Activated T-cell treated with anti-CD3 and anti-CD28 coated beads, Interleukin-2, amount 50 U/mL, for 24 hours (primary cell): ENCODE results near the gene MYO9B.
"Not testable (repeated sequence)": the region's sequence is repeated elsewhere in the genome, so short reads cannot be mapped to it uniquely, and the experiment has no call there.

Experiments used
- DNase-seq: peaks from one replicate; pipeline ENCODE4 v3.0.0-alpha.2; 2020
- H3K27ac Mint-ChIP-seq: 2 replicates; pipeline ENCODE4 v1.8.0; 2020; ENCODE audit warnings: mild to moderate bottlenecking, mixed read lengths
- H3K27me3 Mint-ChIP-seq: 2 replicates; pipeline ENCODE4 v1.8.0; 2020; ENCODE audit warnings: mixed read lengths
- H3K36me3 Mint-ChIP-seq: 2 replicates; pipeline ENCODE4 v1.8.0; 2020; ENCODE audit warnings: low read depth, mixed read lengths
- H3K4me1 Mint-ChIP-seq: 2 replicates; pipeline ENCODE4 v1.8.0; 2020; ENCODE audit warnings: low read depth, mixed read lengths
- H3K4me3 Mint-ChIP-seq: 2 replicates; pipeline ENCODE4 v1.8.0; 2020; ENCODE audit warnings: mild to moderate bottlenecking, moderate library complexity, mixed read lengths
- H3K9me3 Mint-ChIP-seq: 2 replicates; pipeline ENCODE4 v1.8.0; 2020; ENCODE audit warnings: mixed read lengths

Gene MYO9B

GRCh38 chr19:17128820-17129219, 53.2 kb downstream of the MYO9B start:
- H3K27me3 Mint-ChIP-seq: no peaks in the 10 kb centered on the region
- H3K9me3 Mint-ChIP-seq: no peaks in the 10 kb centered on the region
- H3K4me1 Mint-ChIP-seq: peaks cover 41% of the 10 kb centered on the region
- DNase-seq: no peak
- H3K4me3 Mint-ChIP-seq: no peak overlapping the region
- peaks cover 53% of the 10 kb centered on the region for H3K36me3 Mint-ChIP-seq
- peak overlapping the region; percentile 37 for H3K27ac Mint-ChIP-seq

- Mint-ChIP-seq H3K4me1 (peaks cover 42% of the 10 kb centered on the region), H3K36me3 (peaks cover 52% of the 10 kb centered on the region), H3K27ac (peak overlapping the region; percentile 57), H3K4me3 (no peak overlapping the region), H3K27me3 (no peaks in the 10 kb centered on the region), H3K9me3 (no peaks in the 10 kb centered on the region)
- no peak for DNase-seq
These were observed 53.8 kb downstream of the MYO9B start for GRCh38 chr19:17129377-17129776.

DNA sequence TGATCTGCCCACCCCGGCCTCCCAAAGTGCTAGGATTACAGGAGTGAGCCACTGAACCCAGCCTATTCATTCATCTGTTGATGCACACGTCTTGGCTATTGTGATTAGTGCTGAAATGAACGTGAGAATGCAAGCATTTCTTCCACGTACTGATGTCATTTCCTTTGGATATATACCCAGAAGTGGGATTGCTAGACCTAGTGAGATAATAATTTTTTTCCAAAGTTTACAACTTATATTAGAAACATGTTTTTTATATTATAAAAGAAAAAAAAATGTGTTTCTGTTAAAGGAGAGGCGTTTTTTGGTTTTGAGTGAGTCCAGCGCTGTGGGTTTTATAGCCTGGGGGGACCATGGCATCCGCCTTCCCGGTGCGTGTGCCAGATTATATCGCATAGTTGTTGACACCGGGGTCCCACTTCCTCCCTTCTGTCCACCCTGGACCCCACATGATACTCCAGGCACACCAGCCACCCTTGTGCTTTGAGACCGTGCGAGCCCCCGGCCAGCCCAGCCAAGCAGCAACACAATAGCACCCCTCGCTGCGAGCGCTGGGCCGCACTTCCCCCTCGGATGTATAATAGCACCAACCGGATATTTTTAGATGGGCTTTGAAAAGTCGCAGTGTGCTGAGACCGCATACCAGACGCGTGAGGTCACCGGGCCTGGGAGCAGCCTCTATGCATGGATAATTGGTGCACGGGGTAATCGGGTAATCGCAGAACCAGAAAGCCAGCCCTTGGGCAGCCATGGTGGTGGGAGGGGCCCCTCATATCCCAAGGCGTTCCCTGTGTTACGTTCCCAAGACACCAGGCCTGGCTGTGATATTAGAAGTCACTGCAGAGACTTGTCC, 59.6 kb downstream of the MYO9B start:
- DNase-seq: peak; percentile 40
- Mint-ChIP-seq H3K4me3 (peak overlapping the region; percentile 55), H3K27me3 (no peaks in the 10 kb centered on the region), H3K4me1 (peaks cover 21% of the 10 kb centered on the region), H3K9me3 (no peaks in the 10 kb centered on the region), H3K27ac (peak overlapping the region; percentile 69), H3K36me3 (peaks cover 45% of the 10 kb centered on the region)

DNA sequence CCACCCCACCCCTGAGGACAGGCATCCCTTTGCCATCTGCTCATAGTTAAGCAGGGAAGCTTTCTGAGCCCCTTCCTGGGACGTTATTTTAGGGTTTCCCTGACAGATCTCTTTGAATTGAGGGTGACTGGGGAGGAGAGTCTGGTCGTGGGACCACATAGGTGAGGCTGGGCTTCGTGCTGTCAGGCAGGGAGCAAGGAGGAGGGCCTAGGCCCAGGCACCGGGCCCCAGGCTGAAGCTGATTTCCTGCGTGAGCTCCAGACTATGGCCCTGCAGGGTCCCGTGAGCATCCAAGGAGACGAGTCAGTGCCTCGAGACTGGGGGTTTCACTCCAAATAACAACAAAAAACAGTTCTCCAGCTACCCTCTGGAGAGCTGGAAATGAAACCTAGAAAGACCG, 60.4 kb downstream of the MYO9B start:
- Mint-ChIP-seq H3K36me3 (peaks cover 40% of the 10 kb centered on the region), H3K4me1 (peaks cover 17% of the 10 kb centered on the region), H3K4me3 (no peak overlapping the region), H3K27ac (peak overlapping the region; percentile 29), H3K27me3 (no peaks in the 10 kb centered on the region), H3K9me3 (no peaks in the 10 kb centered on the region)
- DNase-seq: no peak

DNA sequence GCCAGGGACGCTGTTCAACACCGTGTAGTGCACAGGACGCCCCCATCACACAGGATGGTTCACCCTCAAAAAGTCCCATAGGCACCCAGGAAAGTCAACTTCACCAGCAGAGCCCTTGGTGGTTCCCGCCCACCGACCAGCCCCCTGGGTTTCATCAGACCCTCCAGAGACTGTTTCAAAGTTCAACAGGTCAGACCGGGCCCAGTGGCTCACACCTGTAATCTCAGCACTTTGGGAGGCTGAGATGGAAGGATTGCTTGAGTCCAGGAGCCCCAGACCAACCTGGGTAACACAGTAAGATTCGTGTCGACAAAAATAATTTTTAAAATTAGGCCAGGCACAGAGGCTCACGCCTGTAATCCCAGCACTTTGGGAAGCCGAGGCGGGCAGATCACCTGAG, 61.0 kb downstream of the MYO9B start:
- DNase-seq: no peak
- Mint-ChIP-seq H3K4me3 (no peak overlapping the region), H3K27ac (no peak overlapping the region), H3K9me3 (no peaks in the 10 kb centered on the region), H3K36me3 (peaks cover 46% of the 10 kb centered on the region), H3K4me1 (peaks cover 16% of the 10 kb centered on the region), H3K27me3 (no peaks in the 10 kb centered on the region)

DNA sequence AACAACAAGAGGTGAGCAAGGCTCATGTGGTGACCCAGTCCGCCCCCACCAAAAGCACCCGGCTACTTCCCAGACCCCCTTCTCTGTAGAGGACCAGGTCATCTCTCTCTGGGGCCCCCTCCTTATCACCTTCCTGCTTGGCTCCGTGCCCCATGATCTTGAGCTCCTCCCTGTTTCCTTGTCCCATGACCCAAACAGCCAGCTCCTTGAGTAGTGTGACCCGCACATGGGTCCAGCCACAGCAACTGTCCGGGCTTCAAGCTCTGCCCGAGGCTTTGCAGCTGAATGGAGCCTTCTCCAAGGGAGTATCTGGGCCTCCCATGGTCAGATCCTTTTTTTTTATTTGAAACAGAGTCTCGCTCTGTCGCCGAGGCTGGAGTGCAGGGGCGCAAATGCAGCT, 61.8 kb downstream of the MYO9B start:
- Mint-ChIP-seq H3K4me3 (no peak overlapping the region), H3K36me3 (peaks cover 54% of the 10 kb centered on the region), H3K4me1 (peaks cover 16% of the 10 kb centered on the region), H3K9me3 (no peaks in the 10 kb centered on the region), H3K27me3 (no peaks in the 10 kb centered on the region), H3K27ac (no peak overlapping the region)
- DNase-seq: no peak

- peaks cover 58% of the 10 kb centered on the region for H3K36me3 Mint-ChIP-seq
- not testable (repeated sequence) for H3K27ac Mint-ChIP-seq, H3K27me3 Mint-ChIP-seq, H3K4me3 Mint-ChIP-seq, H3K9me3 Mint-ChIP-seq, DNase-seq
- H3K4me1 Mint-ChIP-seq: peaks cover 16% of the 10 kb centered on the region
These were observed 62.7 kb downstream of the MYO9B start for GRCh38 chr19:17138052-17138846.

GRCh38 chr19:17138937-17139598, 63.5 kb downstream of the MYO9B start:
- no peaks in the 10 kb centered on the region for H3K9me3 Mint-ChIP-seq
- DNase-seq: no peak
- H3K4me3 Mint-ChIP-seq: no peak overlapping the region
- H3K36me3 Mint-ChIP-seq: peaks cover 52% of the 10 kb centered on the region
- no peak overlapping the region for H3K27ac Mint-ChIP-seq
- H3K27me3 Mint-ChIP-seq: no peaks in the 10 kb centered on the region
- peaks cover 14% of the 10 kb centered on the region for H3K4me1 Mint-ChIP-seq

DNA sequence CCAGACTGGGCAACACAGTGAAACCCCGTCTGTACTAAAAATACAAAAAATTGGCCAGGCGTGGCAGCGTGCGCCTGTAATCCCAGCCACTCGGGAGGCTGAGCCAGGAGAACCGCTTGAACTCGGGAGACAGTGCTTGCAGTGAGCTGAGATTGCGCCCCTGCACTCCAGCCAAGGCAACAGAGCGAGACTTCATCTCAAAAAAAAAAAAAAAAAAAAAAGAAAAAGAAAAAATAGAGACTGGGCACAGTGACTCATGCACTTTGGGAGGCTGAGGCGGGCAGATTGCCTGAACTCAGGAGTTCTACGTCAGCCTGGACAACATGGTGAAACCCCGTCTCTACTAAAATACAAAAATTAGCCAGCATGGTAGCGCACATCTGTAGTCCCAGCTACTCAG, 69.2 kb downstream of the MYO9B start:
- H3K27me3 Mint-ChIP-seq, DNase-seq, H3K4me1 Mint-ChIP-seq, H3K9me3 Mint-ChIP-seq, H3K27ac Mint-ChIP-seq, H3K4me3 Mint-ChIP-seq: not testable (repeated sequence)
- peaks cover 41% of the 10 kb centered on the region for H3K36me3 Mint-ChIP-seq

- H3K4me1 Mint-ChIP-seq: no peaks in the 10 kb centered on the region
- no peak overlapping the region for H3K27ac Mint-ChIP-seq
- H3K9me3 Mint-ChIP-seq: no peaks in the 10 kb centered on the region
- H3K36me3 Mint-ChIP-seq: peaks cover 49% of the 10 kb centered on the region
- no peak for DNase-seq
- H3K27me3 Mint-ChIP-seq: no peaks in the 10 kb centered on the region
- no peak overlapping the region for H3K4me3 Mint-ChIP-seq
These were observed 70.2 kb downstream of the MYO9B start for GRCh38 chr19:17145546-17146497.

GRCh38 chr19:17148130-17148529, 72.6 kb downstream of the MYO9B start:
- Mint-ChIP-seq H3K27me3 (no peaks in the 10 kb centered on the region), H3K36me3 (peaks cover 48% of the 10 kb centered on the region), H3K4me3 (no peak overlapping the region), H3K4me1 (no peaks in the 10 kb centered on the region), H3K27ac (peak overlapping the region; percentile 37), H3K9me3 (no peaks in the 10 kb centered on the region)
- no peak for DNase-seq

DNA sequence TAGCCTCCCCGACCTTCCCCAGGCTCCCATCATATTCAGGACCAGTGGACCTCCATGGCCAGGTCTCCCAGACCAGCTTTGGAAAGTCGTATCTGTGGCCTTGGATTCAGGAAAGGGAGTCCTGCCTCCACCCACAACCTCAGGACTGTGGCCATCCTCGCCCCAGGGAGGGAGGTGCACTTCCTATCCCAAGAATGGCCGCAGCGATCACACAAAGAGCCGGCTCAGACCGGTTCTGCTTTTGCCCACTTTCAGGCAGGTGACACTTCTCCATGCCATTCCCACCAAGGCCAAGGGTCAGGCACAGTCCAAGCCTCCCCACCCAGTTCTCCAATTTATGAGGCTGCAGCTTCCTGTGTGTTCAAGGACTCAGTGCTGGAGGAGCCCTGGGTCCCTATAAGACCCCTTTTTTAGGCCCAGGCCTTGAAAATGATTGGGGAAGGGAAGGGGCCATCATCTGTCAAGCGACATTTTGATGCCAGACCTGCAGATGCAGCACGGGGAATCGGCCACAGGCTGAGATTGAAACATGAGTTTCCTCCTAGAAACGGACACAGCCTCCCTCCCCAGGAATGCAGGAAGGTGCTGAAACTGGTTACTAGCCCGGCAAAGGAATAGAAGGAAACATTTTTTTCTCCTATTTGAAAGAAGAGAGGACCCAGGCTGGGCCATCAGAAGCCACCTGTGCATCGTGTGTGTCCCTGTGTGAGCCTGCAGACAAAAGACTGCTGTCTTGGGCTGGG, 74.0 kb downstream of the MYO9B start:
- DNase-seq: no peak
- Mint-ChIP-seq H3K27ac (peak overlapping the region; percentile 40), H3K9me3 (no peaks in the 10 kb centered on the region), H3K4me3 (no peak overlapping the region), H3K4me1 (no peaks in the 10 kb centered on the region), H3K36me3 (peaks cover 60% of the 10 kb centered on the region), H3K27me3 (no peaks in the 10 kb centered on the region)

DNA sequence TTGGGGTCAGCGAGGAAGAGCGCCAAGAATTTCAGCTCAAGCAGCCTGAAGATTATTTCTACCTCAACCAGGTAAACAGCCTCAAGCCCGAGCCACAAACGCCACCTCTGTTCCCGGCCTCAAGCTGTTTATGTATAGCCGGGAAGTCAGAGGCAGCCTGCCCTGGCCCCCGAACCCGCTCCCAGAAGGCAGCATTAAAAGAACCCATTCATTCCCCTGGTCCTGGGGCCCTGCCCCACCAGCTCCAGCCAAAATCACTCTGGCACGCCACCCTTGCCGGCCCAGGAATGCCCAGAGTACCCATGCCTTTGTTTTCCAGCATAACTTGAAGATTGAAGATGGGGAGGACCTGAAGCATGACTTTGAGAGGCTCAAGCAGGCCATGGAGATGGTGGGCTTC, 78.4 kb downstream of the MYO9B start:
- no peaks in the 10 kb centered on the region for H3K9me3 Mint-ChIP-seq
- H3K36me3 Mint-ChIP-seq: peaks cover 87% of the 10 kb centered on the region
- no peaks in the 10 kb centered on the region for H3K27me3 Mint-ChIP-seq
- no peak overlapping the region for H3K27ac Mint-ChIP-seq
- DNase-seq: no peak
- H3K4me3 Mint-ChIP-seq: no peak overlapping the region
- H3K4me1 Mint-ChIP-seq: no peaks in the 10 kb centered on the region
